CD1c-positive myeloid dendritic cell (primary cell): ENCODE data around the gene GNB2.
A peak's percentile ranks its signal among the peaks of the same experiment; 100 is the strongest.
"Not testable (repeated sequence)": the region's sequence is repeated elsewhere in the genome, so short reads cannot be mapped to it uniquely, and the experiment has no call there.

Experiments used
- DNase-seq: peaks from one replicate; pipeline ENCODE4 v3.0.0-alpha.2; 2016; ENCODE audit errors: extremely low spot score

GNB2 gene

GRCh38 chr7:100662194-100662776, 11.3 kb upstream of the GNB2 start:
- not testable (repeated sequence) for DNase-seq

GRCh38 chr7:100665168-100665726, 8.3 kb upstream of the GNB2 start:
- DNase-seq, result no peak

- DNase-seq, result no peak
Measured at GRCh38 chr7:100667331-100668068, 6.0 kb upstream of the GNB2 start.

GRCh38 chr7:100668069-100668449, 5.5 kb upstream of the GNB2 start:
- no peak for DNase-seq

GRCh38 chr7:100669106-100669505, 4.4 kb upstream of the GNB2 start:
- DNase-seq, result not testable (repeated sequence)

GRCh38 chr7:100670074-100670473, 3.5 kb upstream of the GNB2 start:
- peak; percentile 40 for DNase-seq

- DNase-seq, result no peak
Measured at GRCh38 chr7:100671353-100672327, 1.9 kb upstream of the GNB2 start.

GRCh38 chr7:100673942-100674410, 436 bp downstream of the GNB2 start:
- DNase-seq, result peak; percentile 45

GRCh38 chr7:100674411-100675104, 1.0 kb downstream of the GNB2 start:
- DNase-seq, result peak; percentile 59

- no peak for DNase-seq
Measured at GRCh38 chr7:100675105-100675451, 1.5 kb downstream of the GNB2 start.

GRCh38 chr7:100675581-100676350, 2.2 kb downstream of the GNB2 start:
- peak; percentile 83 for DNase-seq

- DNase-seq, result no peak
Measured at GRCh38 chr7:100676501-100677306, 3.2 kb downstream of the GNB2 start.

- DNase-seq, result no peak
Measured at GRCh38 chr7:100677308-100678267, 4.0 kb downstream of the GNB2 start.

GRCh38 chr7:100678291-100678984, 4.9 kb downstream of the GNB2 start:
- no peak for DNase-seq

- DNase-seq, result no peak
Measured at GRCh38 chr7:100679129-100679926, 5.8 kb downstream of the GNB2 start.

- DNase-seq, result peak; percentile 29
Measured at GRCh38 chr7:100679927-100680575, 6.5 kb downstream of the GNB2 start.
